Measurements from ENCODE around the gene SPNS3. TPM values are rescaled to one million over a fixed set of nuclear protein-coding genes. Genes with fewer than 3 reads are reported as not detected.

The SPNS3 gene
- total and polyA plus RNA-seq, 2 of the 8 experiments (the other 6 are each of a cell fraction or from before 2014, with no cell fraction given): not detected

GRCh38 chr17:4529533-4530152 lies 95.9 kb downstream of the SPNS3 start (continued):
- TF ChIP-seq BACH1 (IDR thresholded peaks at IDR 0.05; ENCODE audit: low read length) (no peak), SAP30 (IDR thresholded peaks at IDR 0.05; ENCODE audit: insufficient read depth, insufficient replicate concordance, low read length) (no peak), CHD2 (IDR thresholded peaks at IDR 0.05; ENCODE audit: low read length) (no peak), TBP (IDR thresholded peaks at IDR 0.05; ENCODE audit: low read depth, low read length) (no peak), KDM1A (IDR thresholded peaks at IDR 0.05; ENCODE audit: borderline replicate concordance, low read length) (no peak), RBBP5 (IDR thresholded peaks at IDR 0.05; ENCODE audit: borderline replicate concordance, low read depth, low read length) (no peak), SP1 (IDR thresholded peaks at IDR 0.05; ENCODE audit: low read depth, low read length) (no peak)
- TF ChIP-seq, protein P1, sequence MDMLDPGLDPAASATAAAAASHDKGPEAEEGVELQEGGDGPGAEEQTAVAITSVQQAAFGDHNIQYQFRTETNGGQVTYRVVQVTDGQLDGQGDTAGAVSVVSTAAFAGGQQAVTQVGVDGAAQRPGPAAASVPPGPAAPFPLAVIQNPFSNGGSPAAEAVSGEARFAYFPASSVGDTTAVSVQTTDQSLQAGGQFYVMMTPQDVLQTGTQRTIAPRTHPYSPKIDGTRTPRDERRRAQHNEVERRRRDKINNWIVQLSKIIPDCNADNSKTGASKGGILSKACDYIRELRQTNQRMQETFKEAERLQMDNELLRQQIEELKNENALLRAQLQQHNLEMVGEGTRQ (IDR thresholded peaks at IDR 0.05; ENCODE audit: low read length): no peak
